WERI-Rb-1 (cell line): ENCODE results near the gene MTCH1.
A peak's percentile ranks its signal among the peaks of the same experiment; 100 is the strongest.

ENCODE experiments used
- DNase-seq: peaks from one replicate; pipeline ENCODE4 v3.0.0-alpha.2; 2020
- H3K27ac ChIP-seq: fragments of 250-450 bp; sonication (Bioruptor Pico); 2 replicates; pipeline ENCODE4 v1.5.1; 2020; ENCODE audit warnings: mild to moderate bottlenecking, moderate library complexity
- H3K27me3 ChIP-seq: fragments of 250-450 bp; sonication (Bioruptor Pico); 2 replicates; pipeline ENCODE4 v1.5.1; 2021; ENCODE audit warnings: mild to moderate bottlenecking, low read depth, moderate library complexity; ENCODE audit not compliant: insufficient read depth, severe bottlenecking
- H3K36me3 ChIP-seq: fragments of 250-450 bp; sonication (Bioruptor Pico); 2 replicates; pipeline ENCODE4 v1.5.1; 2020; ENCODE audit warnings: mild to moderate bottlenecking, moderate library complexity
- H3K4me3 ChIP-seq: 2 replicates; pipeline ENCODE4 v1.5.1; 2011; ENCODE audit warnings: low read depth, mild to moderate bottlenecking, control low read depth, low read length
- H3K9me3 ChIP-seq: fragments of 250-450 bp; sonication (Bioruptor Pico); 2 replicates; pipeline ENCODE4 v1.5.1; 2021; ENCODE audit warnings: mild to moderate bottlenecking, moderate library complexity; ENCODE audit not compliant: severe bottlenecking
- CTCF ChIP-seq: IDR thresholded peaks from 2 replicates; pipeline ENCODE4 v1.5.1; 2011; ENCODE audit warnings: low read depth, mild to moderate bottlenecking, control low read depth, inconsistent platforms, low read length

Gene MTCH1

GRCh38 chr6:36985808-36986703 is at the start of gene MTCH1:
MTCH1 (minus strand) TSS chr6:36986196; CDS start chr6:36986173, 23 bp downstream.
- TF ChIP-seq CTCF, result no peak
- Histone ChIP-seq H3K9me3 (no peaks in the 10 kb centered on the region), H3K27ac (peak within 1 kb of the TSS; percentile 90), H3K4me3 (peak within 1 kb of the TSS; percentile 92), H3K36me3 (peaks cover 21% of the 10 kb centered on the region), H3K27me3 (no peaks in the 10 kb centered on the region)
- DNase-seq, result peak; percentile 94

- H3K4me3 ChIP-seq, result no peak overlapping the region
- no peak for TF ChIP-seq CTCF
- H3K27me3 ChIP-seq, result no peaks in the 10 kb centered on the region
- H3K9me3 ChIP-seq, result peaks cover 14% of the 10 kb centered on the region
- no peak for DNase-seq
- H3K27ac ChIP-seq, result no peak overlapping the region
- H3K36me3 ChIP-seq, result no peaks in the 10 kb centered on the region
Measured at GRCh38 chr6:37033819-37034795, 48.1 kb upstream of the MTCH1 start.

- H3K9me3 ChIP-seq, result peaks cover 14% of the 10 kb centered on the region
- no peaks in the 10 kb centered on the region for H3K27me3 ChIP-seq
- H3K4me3 ChIP-seq, result no peak overlapping the region
- no peak overlapping the region for H3K27ac ChIP-seq
- no peak for DNase-seq
- no peak for TF ChIP-seq CTCF
- H3K36me3 ChIP-seq, result no peaks in the 10 kb centered on the region
Measured at GRCh38 chr6:37033255-37033654, 47.3 kb upstream of the MTCH1 start.

GRCh38 chr6:37032239-37032638 is 46.2 kb upstream of the MTCH1 start:
- Histone ChIP-seq H3K27ac (no peak overlapping the region), H3K9me3 (peaks cover 14% of the 10 kb centered on the region), H3K36me3 (no peaks in the 10 kb centered on the region), H3K4me3 (no peak overlapping the region), H3K27me3 (no peaks in the 10 kb centered on the region)
- no peak for TF ChIP-seq CTCF
- no peak for DNase-seq

GRCh38 chr6:37030599-37030998 is 44.6 kb upstream of the MTCH1 start:
- peaks cover 14% of the 10 kb centered on the region for H3K9me3 ChIP-seq
- no peaks in the 10 kb centered on the region for H3K36me3 ChIP-seq
- no peak overlapping the region for H3K4me3 ChIP-seq
- no peak for DNase-seq
- H3K27me3 ChIP-seq, result no peaks in the 10 kb centered on the region
- no peak for TF ChIP-seq CTCF
- no peak overlapping the region for H3K27ac ChIP-seq
